NCI-H1694 treated with DMSO at 0.1 percent for 48 hours (cell line): ENCODE measurements around the gene RHBDD3.

ENCODE experiments used
- DNase-seq: peaks from one replicate; lab custom pipeline; 2025; lab: John Stamatoyannopoulos, UW

Gene RHBDD3

GRCh38 chr22:29269230-29269604 is 1.4 kb upstream of the RHBDD3 start:
- no peak for DNase-seq

- DNase-seq, result no peak
These were observed 889 bp upstream of the RHBDD3 start for GRCh38 chr22:29268511-29269229.

- no peak for DNase-seq
These were observed 321 bp downstream of the RHBDD3 start for GRCh38 chr22:29267462-29267857.

- DNase-seq, result no peak
These were observed 968 bp downstream of the RHBDD3 start for GRCh38 chr22:29266564-29267461.

DNA sequence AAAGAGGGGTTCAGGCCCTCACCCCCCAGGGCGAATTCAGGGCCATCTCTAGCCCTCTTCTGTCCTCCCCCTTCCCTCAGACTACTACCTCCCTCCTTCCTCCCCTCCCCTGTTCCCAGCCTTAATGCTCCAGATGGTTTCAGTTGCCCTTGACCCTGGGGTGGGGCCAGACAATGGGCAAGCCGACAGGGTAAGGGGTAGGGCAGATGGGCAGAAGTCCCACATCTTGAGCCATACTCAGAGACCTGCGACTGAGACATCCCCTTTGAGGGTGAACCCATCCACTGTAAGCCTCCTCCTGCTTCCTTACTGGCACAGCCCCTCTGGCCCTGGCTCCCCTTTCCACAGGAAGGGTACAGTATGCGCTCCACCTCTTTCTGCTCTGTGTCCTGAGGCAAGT is 1.9 kb downstream of the RHBDD3 start:
- DNase-seq, result no peak

- DNase-seq, result no peak
These were observed 2.5 kb downstream of the RHBDD3 start for GRCh38 chr22:29265305-29265704.

DNA sequence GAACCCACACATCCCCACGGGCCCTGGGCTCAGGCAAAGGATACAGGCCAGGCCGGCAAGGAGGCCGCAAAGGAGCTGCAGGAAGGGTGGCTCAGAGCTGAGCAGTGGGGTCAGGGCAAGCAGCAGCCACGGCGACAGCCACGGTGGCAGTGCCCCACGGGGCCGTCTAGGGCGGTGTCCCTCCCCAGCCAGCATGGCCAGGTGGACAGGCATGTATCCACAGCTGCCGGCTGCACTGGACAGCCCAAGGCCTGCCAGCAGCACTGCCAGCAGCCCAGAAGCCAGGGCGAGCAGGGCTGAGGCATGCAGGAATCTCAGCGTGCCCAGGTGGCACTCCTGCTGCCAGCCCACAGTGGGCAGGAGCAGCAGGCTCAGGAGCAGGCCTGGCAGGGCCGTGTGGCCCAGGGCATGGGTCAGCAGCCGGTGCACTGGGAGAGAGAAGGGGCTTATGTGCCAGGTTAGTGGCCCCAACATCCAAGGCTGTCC is 3.9 kb downstream of the RHBDD3 start:
- no peak for DNase-seq

GRCh38 chr22:29260601-29261315 is 7.0 kb downstream of the RHBDD3 start:
- no peak for DNase-seq

- no peak for DNase-seq
These were observed 7.7 kb downstream of the RHBDD3 start for GRCh38 chr22:29260031-29260560.

GRCh38 chr22:29259253-29259899 is 8.4 kb downstream of the RHBDD3 start:
- no peak for DNase-seq

DNA sequence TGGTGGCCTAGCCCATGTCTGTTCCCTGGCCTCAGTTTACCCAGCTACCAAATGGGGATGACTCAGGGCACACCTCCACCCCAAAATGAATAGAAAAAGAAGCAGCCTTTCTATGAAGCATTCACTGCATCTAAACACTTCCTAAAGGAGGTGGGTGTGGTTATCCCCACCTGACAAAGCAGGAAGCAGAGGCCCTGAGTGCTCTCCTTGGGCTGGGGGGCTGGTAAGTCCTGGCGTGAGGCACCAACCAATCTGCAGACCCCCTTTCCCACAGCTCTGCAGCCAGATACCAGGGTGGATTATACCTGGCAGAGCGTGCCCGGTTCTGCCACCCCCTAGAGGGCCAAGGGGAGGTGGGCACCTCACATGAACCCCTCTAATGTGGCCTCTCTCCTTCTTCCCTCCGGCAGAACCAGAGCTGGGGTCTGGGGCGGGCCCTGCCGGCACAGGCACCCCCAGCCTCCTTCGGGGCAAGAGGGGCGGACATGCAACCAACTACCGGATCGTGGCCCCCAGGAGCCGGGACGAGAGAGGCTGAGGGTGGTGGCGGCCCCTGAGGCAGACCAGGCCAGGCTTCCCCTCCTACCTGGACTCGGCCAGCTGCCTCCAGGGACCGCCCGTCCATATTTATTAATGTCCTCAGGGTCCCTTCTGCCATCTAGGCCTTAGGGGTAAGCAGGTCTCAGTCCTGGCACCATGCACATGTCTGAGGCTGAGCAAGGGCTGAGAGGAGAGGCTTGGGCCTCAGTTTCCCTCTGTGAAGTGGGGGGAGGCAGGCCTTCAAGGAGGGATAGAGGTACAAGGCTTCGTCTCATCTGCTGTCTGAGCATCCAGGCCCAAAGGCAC is 9.2 kb downstream of the RHBDD3 start:
- no peak for DNase-seq

- DNase-seq, result no peak
These were observed 10.0 kb downstream of the RHBDD3 start for GRCh38 chr22:29257751-29258181.

- DNase-seq, result no peak
These were observed 11.0 kb downstream of the RHBDD3 start for GRCh38 chr22:29256606-29257325.

- DNase-seq, result no peak
These were observed 12.6 kb downstream of the RHBDD3 start for GRCh38 chr22:29255064-29255621.

- DNase-seq, result no peak
These were observed 13.5 kb downstream of the RHBDD3 start for GRCh38 chr22:29254286-29254660.

DNA sequence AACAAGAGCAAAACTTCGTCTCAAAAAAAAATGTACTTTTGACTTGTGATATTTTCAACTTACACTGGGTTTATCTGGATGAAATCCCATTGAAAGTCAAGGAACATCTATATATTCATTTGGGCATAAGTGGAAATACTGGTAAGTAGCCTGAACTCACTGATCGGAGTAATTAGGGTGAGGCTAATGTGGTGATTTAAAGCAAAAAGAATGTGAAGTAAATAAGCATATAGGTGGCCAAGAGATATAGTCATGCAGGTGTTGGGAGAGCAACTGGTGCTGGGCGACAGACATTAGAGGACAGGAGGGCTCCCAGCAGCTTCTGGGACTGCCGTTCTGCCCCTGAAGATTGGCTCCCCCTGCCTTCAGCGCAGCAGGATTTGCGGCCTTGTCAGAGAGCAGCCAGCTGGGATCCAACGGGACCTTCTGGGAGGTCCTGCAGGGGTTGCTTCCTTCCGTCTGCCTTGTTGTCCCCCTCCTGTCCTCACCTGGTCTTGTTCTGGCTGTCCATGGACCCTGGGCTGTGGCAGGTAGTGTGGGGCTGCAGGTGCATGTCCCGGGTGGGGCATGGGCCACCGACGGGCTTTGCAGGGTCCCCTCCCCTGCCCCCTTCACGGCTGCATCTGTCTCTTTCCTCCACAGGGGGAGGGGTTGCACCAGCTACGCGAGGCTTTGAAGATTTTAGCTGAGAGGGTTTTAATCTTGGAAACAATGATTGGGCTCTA is 14.1 kb downstream of the RHBDD3 start:
- DNase-seq, result no peak

GRCh38 chr22:29251981-29252911 is 15.5 kb downstream of the RHBDD3 start:
- no peak for DNase-seq

DNA sequence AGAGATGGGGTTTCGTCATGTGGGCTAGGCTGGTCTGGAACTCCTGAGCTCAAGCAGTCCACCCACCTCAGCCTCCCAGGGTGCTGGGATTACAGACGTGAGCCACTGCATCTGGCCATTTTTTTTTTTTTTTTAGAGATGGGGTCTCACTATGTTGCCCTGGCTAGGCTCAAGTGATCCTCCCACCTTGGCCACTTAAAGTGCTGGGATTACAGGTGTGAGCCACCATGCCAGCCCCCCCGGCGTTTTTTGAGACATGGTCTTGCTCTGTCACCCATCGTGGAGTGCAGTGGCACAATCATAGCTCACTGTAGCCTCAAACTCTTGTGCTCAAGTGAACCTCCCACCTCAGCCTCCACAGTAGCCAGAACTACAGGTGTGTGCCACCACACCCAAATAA is 16.5 kb downstream of the RHBDD3 start:
- no peak for DNase-seq
